ENCODE measurements around the gene HOXD12. TPM values are rescaled to one million over a fixed set of nuclear protein-coding genes. Genes with fewer than 3 reads are reported as not detected.

Gene HOXD12
- total RNA-seq, 1 experiment from 2014 or later = 0.27 TPM

DNA sequence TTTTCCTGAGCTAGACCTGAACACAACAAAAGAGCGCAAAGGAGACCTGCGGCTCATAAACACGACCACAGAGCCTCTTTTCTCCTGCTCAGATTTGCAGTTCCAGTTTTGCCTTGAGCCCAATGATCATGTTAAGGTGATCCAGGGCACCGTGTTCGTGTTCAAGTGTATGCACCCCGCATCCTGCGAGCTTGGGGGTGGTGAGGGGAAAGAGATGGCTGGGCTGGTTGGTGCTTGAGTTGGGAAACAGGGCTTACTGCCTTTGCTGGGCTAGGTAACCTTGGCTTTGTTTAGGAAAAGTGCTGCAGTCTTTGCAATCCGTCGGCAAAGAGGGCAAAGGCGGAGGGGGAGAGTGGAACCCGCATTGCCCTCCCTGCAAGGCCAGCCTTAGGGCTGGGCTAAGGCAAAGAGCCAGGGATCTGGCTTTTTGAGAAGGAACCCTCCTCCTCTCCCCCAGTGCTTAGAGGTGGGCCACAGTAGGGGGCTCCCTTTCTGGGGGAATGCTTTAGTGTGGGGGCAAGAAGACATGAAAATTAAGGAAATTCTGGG lies 18.3 kb downstream of the HOXD12 start:
- no peak for DNase-seq (ENCODE audit: low read depth, low spot score)
- TF ChIP-seq SIN3A (IDR thresholded peaks at IDR 0.05; ENCODE audit: low read depth) (no peak), EZH2 (IDR thresholded peaks at IDR 0.05) (no peak), EGR1 (IDR thresholded peaks at IDR 0.05; ENCODE audit: low read depth) (no peak), JUND (IDR thresholded peaks at IDR 0.05) (no peak), CBX3 (IDR thresholded peaks at IDR 0.05; ENCODE audit: low read depth) (no peak), RAD21 (IDR thresholded peaks at IDR 0.05; ENCODE audit: low read depth) (no peak), SRF (IDR thresholded peaks at IDR 0.05; ENCODE audit: low read depth) (no peak), CEBPB (IDR thresholded peaks at IDR 0.05; ENCODE audit: low read depth) (no peak), POLR2AphosphoS5 (IDR thresholded peaks at IDR 0.05; ENCODE audit: low read depth, low read length) (no peak), ZBTB33 (IDR thresholded peaks at IDR 0.05; ENCODE audit: extremely low read depth, insufficient replicate concordance, low read length) (no peak), SP1 (IDR thresholded peaks at IDR 0.05; ENCODE audit: low read depth) (no peak), TCF7L2 (IDR thresholded peaks at IDR 0.05; ENCODE audit: borderline replicate concordance, extremely low read depth, insufficient read depth, insufficient read length) (no peak)
- TF ChIP-seq, protein P1, sequence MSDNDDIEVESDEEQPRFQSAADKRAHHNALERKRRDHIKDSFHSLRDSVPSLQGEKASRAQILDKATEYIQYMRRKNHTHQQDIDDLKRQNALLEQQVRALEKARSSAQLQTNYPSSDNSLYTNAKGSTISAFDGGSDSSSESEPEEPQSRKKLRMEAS (IDR thresholded peaks at IDR 0.05) = no peak
- no peak overlapping the region for H3K4me2 ChIP-seq (ENCODE audit: low read length)
- RAD21 ChIA-PET (ENCODE audit: low non-redundant PET in 1 of 2, low total read pairs in 2 of 2, uncharacterized antibody in 2 of 2, unreplicated experiment in 2 of 2) = no interaction called here
- no peak overlapping the region for H3K4me3 ChIP-seq (replicated peaks in 1 of 2; ENCODE audit: low read depth in 1 of 2, low read length in 2 of 2)
- POLR2A ChIA-PET = no interaction called here
- H3K4me1 ChIP-seq (ENCODE audit: control insufficient read depth in 1 of 2, insufficient read depth in 2 of 2, low read length in 2 of 2) = peaks cover 0 to 5% of the 10 kb centered on the region in 2 experiments; a peak in 1 of 4 replicates
- H3K9me2 ChIP-seq (ENCODE audit: insufficient read depth) = no peaks in the 10 kb centered on the region
- no TSS peak for BruUV-seq (replicated peaks)
- H3K27ac ChIP-seq (ENCODE audit: low read depth, low read length) = no peak overlapping the region
- H3K9ac ChIP-seq (ENCODE audit: low read length) = no peak overlapping the region
- ATAC-seq = no peak
- no peaks in the 10 kb centered on the region for H3K9me3 ChIP-seq (ENCODE audit: control insufficient read depth in 1 of 2, insufficient read depth in 1 of 2, low read depth in 1 of 2, low read length in 2 of 2)
- no peaks in the 10 kb centered on the region for H3K79me2 ChIP-seq (ENCODE audit: insufficient read depth, low read length)
- no peaks in the 10 kb centered on the region for H3K36me3 ChIP-seq (ENCODE audit: control insufficient read depth in 1 of 2, insufficient read depth in 2 of 2, low read length in 2 of 2)
- H3K27me3 ChIP-seq (ENCODE audit: insufficient read depth, low read length) = no peaks in the 10 kb centered on the region
- intact Hi-C loops (cut with micrococcal nuclease) = no loop called here
- CTCF ChIA-PET = no interaction called here
- no peaks in the 10 kb centered on the region for H4K20me1 ChIP-seq (ENCODE audit: insufficient read depth)
- H2AFZ ChIP-seq (ENCODE audit: low read depth, low read length, poor library complexity, severe bottlenecking) = no peak overlapping the region

Measured in HCT116 (cell line).